ENCODE data around the gene STRN4.
A peak's percentile ranks its signal among the peaks of the same experiment; 100 is the strongest.
"Not testable (repeated sequence)": the region's sequence is repeated elsewhere in the genome, so short reads cannot be mapped to it uniquely, and the experiment has no call there.

The STRN4 gene, protein sequence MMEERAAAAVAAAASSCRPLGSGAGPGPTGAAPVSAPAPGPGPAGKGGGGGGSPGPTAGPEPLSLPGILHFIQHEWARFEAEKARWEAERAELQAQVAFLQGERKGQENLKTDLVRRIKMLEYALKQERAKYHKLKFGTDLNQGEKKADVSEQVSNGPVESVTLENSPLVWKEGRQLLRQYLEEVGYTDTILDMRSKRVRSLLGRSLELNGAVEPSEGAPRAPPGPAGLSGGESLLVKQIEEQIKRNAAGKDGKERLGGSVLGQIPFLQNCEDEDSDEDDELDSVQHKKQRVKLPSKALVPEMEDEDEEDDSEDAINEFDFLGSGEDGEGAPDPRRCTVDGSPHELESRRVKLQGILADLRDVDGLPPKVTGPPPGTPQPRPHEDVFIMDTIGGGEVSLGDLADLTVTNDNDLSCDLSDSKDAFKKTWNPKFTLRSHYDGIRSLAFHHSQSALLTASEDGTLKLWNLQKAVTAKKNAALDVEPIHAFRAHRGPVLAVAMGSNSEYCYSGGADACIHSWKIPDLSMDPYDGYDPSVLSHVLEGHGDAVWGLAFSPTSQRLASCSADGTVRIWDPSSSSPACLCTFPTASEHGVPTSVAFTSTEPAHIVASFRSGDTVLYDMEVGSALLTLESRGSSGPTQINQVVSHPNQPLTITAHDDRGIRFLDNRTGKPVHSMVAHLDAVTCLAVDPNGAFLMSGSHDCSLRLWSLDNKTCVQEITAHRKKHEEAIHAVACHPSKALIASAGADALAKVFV

DNA sequence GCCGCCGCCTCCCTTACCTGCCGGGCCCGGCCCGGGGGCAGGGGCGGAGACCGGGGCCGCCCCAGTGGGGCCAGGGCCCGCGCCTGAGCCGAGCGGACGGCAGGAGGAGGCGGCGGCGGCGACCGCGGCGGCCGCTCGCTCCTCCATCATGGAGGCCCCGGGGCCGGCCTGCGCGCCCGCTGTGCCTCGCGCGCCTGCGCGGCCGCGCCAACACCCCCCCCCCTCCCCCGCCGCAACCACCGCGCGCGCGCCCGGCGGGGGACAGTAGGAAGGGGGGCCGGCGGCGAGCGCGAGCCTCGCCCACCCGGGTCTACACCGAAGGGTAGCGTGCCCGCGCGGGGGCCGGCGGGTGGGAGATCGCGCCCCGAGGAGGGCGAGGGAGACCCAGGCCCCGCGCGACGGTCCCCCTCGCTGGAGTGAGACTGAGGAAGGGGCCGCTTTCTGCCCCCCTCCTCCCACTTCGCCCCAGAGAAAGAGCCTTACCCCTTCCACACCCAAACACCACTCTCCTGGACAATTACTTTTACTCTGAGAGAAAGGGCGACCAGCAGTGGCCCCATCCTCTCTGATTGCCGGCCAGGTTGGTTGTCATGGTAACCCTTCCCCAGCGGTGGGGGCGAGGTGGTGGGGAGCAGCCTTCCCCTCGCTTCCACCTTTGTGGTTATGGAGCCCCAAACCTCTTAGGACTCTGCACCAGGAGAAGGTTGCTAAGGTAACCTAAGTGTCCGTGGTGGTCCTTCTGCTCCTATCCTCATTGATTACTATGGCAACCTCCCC, at the start of gene STRN4:
Gene STRN4 (minus strand): TSS at position 170 of the 777 bp plus-strand sequence. CDS start 20 bp downstream, at position 150.
- peak; percentile 52 for DNase-seq

DNA sequence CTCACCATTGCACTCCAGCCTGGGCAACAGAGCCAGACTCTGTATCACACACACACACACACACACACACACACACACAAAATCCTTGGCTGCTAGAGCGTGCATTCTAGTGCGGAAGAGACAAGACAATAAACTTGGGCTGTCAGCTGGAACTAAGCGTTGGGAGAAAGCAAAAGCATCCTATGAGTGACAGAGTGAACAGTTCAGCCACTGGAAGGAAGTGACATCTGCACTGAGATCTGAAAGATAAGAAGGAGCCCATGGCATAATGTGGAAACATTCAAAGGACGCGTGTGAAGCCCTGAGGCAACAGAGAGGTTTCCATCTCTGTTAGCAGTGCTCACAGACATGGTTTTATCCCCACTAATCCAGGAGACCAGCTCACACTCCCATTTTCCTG, 45.7 kb upstream of the STRN4 start:
- no peak for DNase-seq

DNA sequence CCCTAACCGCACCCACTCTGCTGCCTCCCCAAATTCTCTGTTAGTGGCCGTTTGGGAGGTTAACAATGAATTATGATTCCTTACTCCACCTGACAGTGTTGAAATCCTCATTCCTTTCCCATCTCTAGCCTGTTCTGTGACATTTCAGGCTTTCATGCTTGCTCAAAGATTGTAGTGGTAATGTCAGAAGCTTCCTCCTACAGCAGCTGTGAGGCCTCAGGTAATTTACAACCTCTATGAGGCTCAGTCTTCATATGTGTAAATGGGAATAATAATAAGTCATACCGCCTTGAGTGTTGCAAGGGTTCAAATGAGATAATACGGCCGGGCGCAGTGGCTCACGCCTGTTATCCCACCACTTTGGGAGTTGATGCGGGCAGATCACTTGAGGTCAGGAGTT, 43.1 kb upstream of the STRN4 start:
- no peak for DNase-seq

GRCh38 chr19:46788968-46789338, 42.7 kb upstream of the STRN4 start:
- DNase-seq = no peak

DNA sequence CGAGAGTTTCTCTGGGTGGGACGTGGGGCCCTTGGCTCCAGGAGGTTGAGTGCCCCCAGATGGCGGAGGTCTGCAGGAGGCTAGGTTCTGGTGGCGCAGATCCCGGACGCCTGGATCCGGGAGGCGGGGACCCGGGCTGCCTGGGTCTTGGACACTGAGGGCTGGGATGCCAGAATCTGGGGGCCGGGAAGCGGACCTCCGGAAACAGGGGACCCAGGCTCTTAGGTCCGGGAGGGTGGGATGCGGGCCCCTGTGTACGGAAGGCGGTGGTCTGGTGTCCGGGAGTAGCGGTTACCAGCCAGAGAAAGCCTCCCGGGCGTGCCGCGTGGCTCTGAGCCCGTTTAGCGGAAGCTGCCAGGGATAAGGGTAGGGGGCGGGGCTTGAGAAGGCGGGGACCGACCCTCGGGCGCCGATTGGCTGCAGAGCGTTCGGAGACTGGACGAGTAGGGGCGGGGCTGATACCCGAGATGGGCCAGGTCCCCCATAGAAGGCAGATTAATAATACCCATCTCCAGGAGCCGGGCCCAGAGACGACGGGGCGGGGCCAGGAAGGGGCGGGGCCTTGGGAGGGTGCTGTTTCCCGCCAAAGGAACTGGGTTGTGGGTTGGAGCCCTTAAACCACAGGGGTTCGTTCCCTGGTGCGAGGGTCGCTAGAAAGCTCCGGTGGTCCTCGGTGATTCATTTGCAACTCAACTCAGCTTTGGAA, 42.2 kb upstream of the STRN4 start, which contains the start of gene SLC1A5:
Gene SLC1A5 (minus strand): TSS at position 333 of the 706 bp plus-strand sequence. CDS start 629 bp downstream, outside the sequence.
- DNase-seq = peak; percentile 95

- peak; percentile 27 for DNase-seq
Observed at GRCh38 chr19:46787331-46788261, 41.3 kb upstream of the STRN4 start.

DNA sequence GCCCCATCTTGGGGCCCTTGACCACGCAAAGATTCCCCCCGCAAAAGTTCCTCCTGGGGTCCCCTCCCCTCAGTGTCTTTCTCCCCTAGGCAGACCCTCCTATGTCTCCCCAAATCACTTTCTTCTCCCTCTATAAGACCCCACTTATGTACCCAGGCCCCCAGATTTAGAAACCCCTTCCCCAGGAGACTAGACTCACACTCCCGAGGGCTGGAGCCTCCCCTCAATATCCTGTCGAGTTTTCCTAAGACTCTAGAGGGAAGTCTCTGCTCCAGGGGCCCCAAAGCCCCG, 40.7 kb upstream of the STRN4 start:
- DNase-seq = no peak

DNA sequence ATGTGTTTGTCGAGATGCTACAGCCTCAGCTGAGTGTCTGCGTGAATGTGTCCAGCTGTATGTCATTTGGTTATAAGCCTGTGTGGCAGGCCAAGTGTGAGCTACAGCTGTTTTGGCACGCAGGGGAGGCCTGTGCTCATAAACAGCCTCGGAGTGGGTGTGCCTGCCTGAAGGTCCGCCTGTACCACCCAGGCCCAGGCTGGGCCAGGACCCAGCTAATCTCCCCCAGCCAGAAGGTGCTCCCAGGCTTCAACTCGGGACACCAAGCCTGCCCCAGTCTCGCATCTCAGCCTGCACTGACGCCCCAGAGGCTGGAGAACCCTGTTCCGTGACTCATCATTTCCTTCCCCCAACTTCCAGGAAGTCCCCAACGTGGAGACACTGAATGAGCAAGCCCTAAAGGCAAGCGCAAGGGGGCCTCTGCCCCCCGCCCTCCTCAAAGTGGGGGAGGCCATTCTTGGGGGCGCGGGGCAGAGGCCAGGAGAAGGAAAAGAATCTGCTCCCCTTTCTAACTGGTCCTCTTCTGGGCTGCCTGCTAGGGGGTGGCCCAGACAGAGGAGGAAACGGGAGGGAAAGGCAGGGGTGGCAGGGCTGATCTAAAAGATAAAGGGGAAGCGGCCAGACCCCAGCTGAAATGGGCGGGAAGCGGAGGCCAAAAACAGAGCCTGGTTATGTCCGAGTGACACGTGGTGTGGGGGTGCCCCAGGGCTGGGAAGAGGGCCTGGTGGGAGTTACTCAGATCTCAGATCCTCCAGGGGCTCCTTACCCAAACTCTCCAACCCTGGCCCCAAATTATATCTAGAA, 40.2 kb upstream of the STRN4 start:
- peak; percentile 82 for DNase-seq

DNA sequence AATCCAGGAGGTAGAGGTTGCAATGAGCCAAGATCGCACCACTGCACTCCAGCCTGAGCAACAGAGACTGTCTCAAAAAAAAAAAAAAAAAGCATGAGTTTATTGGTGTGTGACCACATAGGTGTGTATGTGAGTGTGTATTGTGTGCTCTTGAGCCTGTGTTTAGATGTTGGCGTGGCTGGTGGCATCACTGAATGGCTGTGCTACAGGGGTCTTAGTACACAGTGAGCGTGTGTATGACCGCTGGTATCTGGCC, 39.7 kb upstream of the STRN4 start:
- no peak for DNase-seq

GRCh38 chr19:46785054-46785979, 39.1 kb upstream of the STRN4 start:
- DNase-seq = no peak

- peak; percentile 31 for DNase-seq
Observed at GRCh38 chr19:46784262-46785053, 38.2 kb upstream of the STRN4 start.

GRCh38 chr19:46783670-46784069, 37.4 kb upstream of the STRN4 start:
- no peak for DNase-seq

GRCh38 chr19:46782355-46783019, 36.2 kb upstream of the STRN4 start:
- no peak for DNase-seq

DNA sequence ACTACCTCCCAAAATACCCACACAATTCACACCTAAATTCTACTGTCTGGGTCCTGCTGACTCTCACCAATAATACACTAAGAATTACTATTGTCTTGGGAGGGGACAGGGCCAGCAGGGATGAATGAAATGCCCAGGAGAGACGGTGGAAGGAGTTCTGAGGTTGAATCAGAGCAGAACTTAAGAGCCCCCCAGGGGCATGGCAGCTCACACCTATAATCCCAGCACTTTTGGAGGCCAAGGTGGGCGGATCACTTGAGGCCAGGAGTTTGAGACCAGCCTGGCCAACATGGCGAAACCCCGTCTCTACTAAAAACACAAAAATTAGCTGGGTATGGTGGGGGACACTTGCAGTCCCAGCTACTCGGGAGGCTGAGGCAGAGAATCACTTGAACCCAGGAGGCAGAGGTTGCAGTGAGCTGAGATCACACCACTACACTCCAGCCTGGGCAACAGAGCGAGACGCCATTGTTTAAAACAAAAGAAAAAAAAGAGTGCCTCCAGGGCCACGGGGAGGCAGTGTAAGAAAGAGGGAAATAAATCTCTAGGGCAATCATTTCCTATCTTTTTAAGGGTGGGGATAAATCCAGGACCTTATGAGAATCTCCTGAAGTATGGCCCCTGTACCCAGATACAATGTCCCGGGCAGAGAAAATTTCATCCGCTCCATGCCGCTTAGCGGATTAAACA, 31.9 kb upstream of the STRN4 start:
- DNase-seq = not testable (repeated sequence)

GRCh38 chr19:46776927-46777911, 31.0 kb upstream of the STRN4 start:
- DNase-seq = no peak

DNA sequence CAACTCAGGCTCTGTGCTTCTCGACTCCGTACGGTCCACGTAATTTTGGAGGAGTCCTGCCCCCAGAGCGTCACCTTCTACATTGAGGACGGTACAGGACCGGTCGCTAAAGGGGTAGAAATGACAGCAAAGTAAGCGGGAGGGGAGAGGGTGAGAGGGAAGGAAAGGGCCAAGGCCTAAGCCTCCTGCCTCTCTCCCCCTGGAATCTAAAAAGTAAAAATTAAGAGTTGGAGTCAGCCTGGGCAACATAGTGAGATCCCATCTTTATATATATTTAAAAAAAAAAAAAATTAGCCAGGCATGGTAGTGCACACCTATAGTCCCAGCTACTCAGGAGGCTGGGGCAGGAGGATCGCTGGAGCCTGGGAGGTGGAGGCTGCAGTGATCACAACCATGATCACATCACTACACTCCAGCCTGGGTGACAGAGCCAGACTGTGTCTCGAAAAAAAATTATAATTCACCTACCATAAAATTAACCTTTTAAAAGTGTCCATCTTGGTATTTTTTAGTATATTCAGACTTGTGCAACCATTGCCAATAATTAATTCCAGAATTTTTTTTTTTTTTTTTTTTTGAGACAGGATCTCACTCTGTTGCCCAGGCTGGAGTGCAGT, 29.5 kb upstream of the STRN4 start:
- no peak for DNase-seq

Measured in activated gamma-delta T cell treated with Interleukin-2 at 50 U/mL for 16 hours (primary cell).